PC-3 (cell line): ENCODE data around the gene CHL1.
A peak's percentile ranks its signal among the peaks of the same experiment; 100 is the strongest.

Experiments
- CTCF ChIP-seq: fragments of 300-600 bp; sonication (generic); conservative IDR thresholded peaks from 2 replicates; pipeline ENCODE4 v1.5.1; 2017; ENCODE audit warnings: antibody characterized with exemption, low read depth, mild to moderate bottlenecking, low read length
- EZH2 ChIP-seq: fragments of 300-600 bp; sonication (generic); IDR thresholded peaks from one replicate; pipeline ENCODE4 v1.6.1; 2017; ENCODE audit warnings: antibody characterized with exemption, mild to moderate bottlenecking, low read length; ENCODE audit not compliant: unreplicated experiment
- EZH2phosphoT487 ChIP-seq: fragments of 300-600 bp; sonication (generic); IDR thresholded peaks from 2 replicates; pipeline ENCODE4 v1.6.1; 2018; ENCODE audit warnings: mild to moderate bottlenecking, antibody characterized with exemption, low read length, borderline replicate concordance

DNA sequence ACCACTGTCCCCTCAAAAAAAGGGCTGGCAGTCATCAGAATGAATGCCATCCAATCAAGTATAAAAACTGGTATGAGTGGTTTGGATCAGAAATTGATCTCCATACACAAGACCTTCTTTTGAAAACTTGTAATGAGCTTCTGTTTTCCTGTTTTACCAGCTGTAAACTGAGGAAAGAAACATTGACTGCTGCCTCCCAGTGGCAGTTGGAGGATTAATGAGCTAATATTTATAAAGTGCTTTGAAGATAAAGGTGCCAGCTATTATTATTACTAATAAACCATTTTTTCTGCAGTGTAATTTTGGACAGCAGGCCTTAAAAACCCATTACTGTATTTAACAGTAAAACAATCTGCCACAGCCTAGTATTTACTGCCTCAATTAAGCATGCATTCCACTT, 11.4 kb downstream of the CHL1 start:
- TF ChIP-seq CTCF = 0 out of 2 replicates have a peak, but pooled peaks have one; percentile 12
- TF ChIP-seq EZH2phosphoT487 = no peak
- no peak for TF ChIP-seq EZH2
